ENCODE data around the gene NALCN. TPM values are rescaled to one million over a fixed set of nuclear protein-coding genes. Genes with fewer than 3 reads are reported as not detected.

The NALCN gene
- total RNA-seq, 4 donors from 2014 or later = 0.32 to 0.41 TPM; not detected in 2

GRCh38 chr13:101204270-101205020, 211.9 kb downstream of the NALCN start:
- H3K27me3 ChIP-seq = no peaks in the 10 kb centered on the region
- no peaks in the 10 kb centered on the region for H3K36me3 ChIP-seq
- H3K4me1 ChIP-seq = no peaks in the 10 kb centered on the region
- H3K27ac ChIP-seq = no peak overlapping the region
- in situ Hi-C loops (cut with MboI; ENCODE audit: low pct_ligation_motif_present in 1 of 4, low pct_unique_long_range_greater_than_20kb in 1 of 4, low sequenced_read_pairs in 3 of 4) (no loop called here), intact Hi-C loops (cut with DNase I; ENCODE audit: low total_unique reads) (no loop called here)
- no peak overlapping the region for H3K4me3 ChIP-seq
- TF ChIP-seq CTCF (IDR thresholded peaks at IDR 0.05) (no peak), EP300 (IDR thresholded peaks at IDR 0.05; ENCODE audit: low read depth) (no peak), POLR2A (IDR thresholded peaks at IDR 0.05) (no peak), POLR2AphosphoS5 (IDR thresholded peaks at IDR 0.05) (no peak)
- no peak for DNase-seq
- H3K9me3 ChIP-seq = no peaks in the 10 kb centered on the region
- WGBS, 2 donors (ENCODE audit: low coverage in 1 of 2) = 7 to 53% methylated on average over 1 of the region's 1 CpG

GRCh38 chr13:101202590-101202989, 213.7 kb downstream of the NALCN start:
- no peaks in the 10 kb centered on the region for H3K4me1 ChIP-seq
- TF ChIP-seq POLR2A (IDR thresholded peaks at IDR 0.05) (no peak), EP300 (IDR thresholded peaks at IDR 0.05; ENCODE audit: low read depth) (no peak), POLR2AphosphoS5 (IDR thresholded peaks at IDR 0.05) (no peak), CTCF (IDR thresholded peaks at IDR 0.05) (no peak)
- no peaks in the 10 kb centered on the region for H3K27me3 ChIP-seq
- intact Hi-C loops (cut with DNase I; ENCODE audit: low total_unique reads) = no loop called here
- no peak overlapping the region for H3K4me3 ChIP-seq
- no peaks in the 10 kb centered on the region for H3K36me3 ChIP-seq
- no peak overlapping the region for H3K27ac ChIP-seq
- WGBS, 2 donors (ENCODE audit: low coverage in 1 of 2) = 75% methylated on average over 6 of the region's 6 CpGs; no CpG with 5 or more reads in 1 of the 2 donors
- H3K9me3 ChIP-seq = no peaks in the 10 kb centered on the region
- in situ Hi-C loops (cut with MboI; ENCODE audit: low pct_ligation_motif_present in 1 of 4, low pct_unique_long_range_greater_than_20kb in 1 of 4, low sequenced_read_pairs in 3 of 4) = no loop called here
- no peak for DNase-seq

- H3K9me3 ChIP-seq = no peaks in the 10 kb centered on the region
- intact Hi-C loops (cut with DNase I; ENCODE audit: low total_unique reads) = no loop called here
- no peak for DNase-seq
- H3K4me3 ChIP-seq = no peak overlapping the region
- H3K27me3 ChIP-seq = no peaks in the 10 kb centered on the region
- TF ChIP-seq POLR2AphosphoS5 (IDR thresholded peaks at IDR 0.05) (no peak), POLR2A (IDR thresholded peaks at IDR 0.05) (no peak), EP300 (IDR thresholded peaks at IDR 0.05; ENCODE audit: low read depth) (no peak), CTCF (IDR thresholded peaks at IDR 0.05) (no peak)
- H3K36me3 ChIP-seq = no peaks in the 10 kb centered on the region
- no peaks in the 10 kb centered on the region for H3K4me1 ChIP-seq
- no peak overlapping the region for H3K27ac ChIP-seq
- WGBS, 2 donors (ENCODE audit: low coverage in 1 of 2) = 50 to 72% methylated on average over 3 of the region's 3 CpGs
- in situ Hi-C loops (cut with MboI; ENCODE audit: low pct_ligation_motif_present in 1 of 4, low pct_unique_long_range_greater_than_20kb in 1 of 4, low sequenced_read_pairs in 3 of 4) = no loop called here
These were observed 225.3 kb downstream of the NALCN start for GRCh38 chr13:101190976-101191375.

GRCh38 chr13:101190337-101190736, 226.0 kb downstream of the NALCN start:
- no peaks in the 10 kb centered on the region for H3K27me3 ChIP-seq
- H3K36me3 ChIP-seq = no peaks in the 10 kb centered on the region
- no peaks in the 10 kb centered on the region for H3K4me1 ChIP-seq
- TF ChIP-seq POLR2A (IDR thresholded peaks at IDR 0.05) = no peak
- no peak for TF ChIP-seq POLR2AphosphoS5 (IDR thresholded peaks at IDR 0.05)
- no peak for TF ChIP-seq CTCF (IDR thresholded peaks at IDR 0.05)
- TF ChIP-seq EP300 (IDR thresholded peaks at IDR 0.05; ENCODE audit: low read depth) = no peak
- in situ Hi-C loops (cut with MboI; ENCODE audit: low pct_ligation_motif_present in 1 of 4, low pct_unique_long_range_greater_than_20kb in 1 of 4, low sequenced_read_pairs in 3 of 4) (no loop called here), intact Hi-C loops (cut with DNase I; ENCODE audit: low total_unique reads) (no loop called here)
- DNase-seq = no peak
- no peak overlapping the region for H3K4me3 ChIP-seq
- WGBS, 2 donors (ENCODE audit: low coverage in 1 of 2) = 79 to 92% methylated on average over 3 of the region's 3 CpGs
- no peak overlapping the region for H3K27ac ChIP-seq
- H3K9me3 ChIP-seq = no peaks in the 10 kb centered on the region
